GM18868 (cell line): Measurements from ENCODE around the gene PAQR5.
"Not testable (repeated sequence)": the region's sequence is repeated elsewhere in the genome, so short reads cannot be mapped to it uniquely, and the experiment has no call there.

ENCODE experiments used
- ATAC-seq: cut with Tn5 transposase; IDR thresholded peaks from one replicate; pipeline ENCODE4 v1.9.1; 2021; ENCODE audit warnings: mild to moderate bottlenecking, moderate library complexity; ENCODE audit not compliant: unreplicated experiment

Gene PAQR5

DNA sequence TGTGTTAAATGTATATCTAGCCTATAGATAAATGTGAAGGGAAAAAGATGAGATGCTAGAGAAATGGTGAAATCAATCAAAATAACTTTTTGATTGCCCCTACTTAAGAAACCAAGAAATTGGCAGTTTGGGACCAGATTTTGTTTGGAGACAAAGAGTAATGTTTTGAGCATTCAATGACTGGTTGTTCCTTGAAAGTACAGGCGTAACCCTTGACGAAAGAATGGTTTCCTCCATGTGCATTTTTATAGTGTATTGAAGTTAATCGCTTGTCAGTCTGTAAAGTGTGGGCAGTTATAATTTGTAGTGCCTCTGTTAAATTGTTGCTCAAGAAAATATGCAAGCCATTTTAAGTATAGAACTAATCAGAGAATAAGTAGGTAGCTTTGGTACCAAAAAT, 116.7 kb downstream of the PAQR5 start:
- no peak for ATAC-seq

DNA sequence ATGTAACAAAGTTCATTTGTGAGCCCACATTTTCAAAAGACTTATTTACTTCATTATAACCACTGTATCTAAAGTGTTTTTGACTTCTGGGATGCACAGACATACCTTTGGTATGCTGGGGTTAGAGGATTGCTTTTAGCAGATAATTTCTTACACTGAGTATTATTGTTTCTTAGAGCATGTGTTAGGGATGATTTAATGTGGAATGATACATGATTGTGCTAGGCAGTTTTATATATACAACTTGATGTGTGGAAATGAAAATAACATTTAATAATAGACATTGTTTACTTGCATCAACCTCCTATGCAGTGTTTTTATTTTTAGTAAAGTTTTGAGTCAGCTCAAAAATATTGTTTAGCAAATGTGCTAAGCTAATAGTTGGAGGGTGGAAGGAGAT, 118.9 kb downstream of the PAQR5 start:
- no peak for ATAC-seq

DNA sequence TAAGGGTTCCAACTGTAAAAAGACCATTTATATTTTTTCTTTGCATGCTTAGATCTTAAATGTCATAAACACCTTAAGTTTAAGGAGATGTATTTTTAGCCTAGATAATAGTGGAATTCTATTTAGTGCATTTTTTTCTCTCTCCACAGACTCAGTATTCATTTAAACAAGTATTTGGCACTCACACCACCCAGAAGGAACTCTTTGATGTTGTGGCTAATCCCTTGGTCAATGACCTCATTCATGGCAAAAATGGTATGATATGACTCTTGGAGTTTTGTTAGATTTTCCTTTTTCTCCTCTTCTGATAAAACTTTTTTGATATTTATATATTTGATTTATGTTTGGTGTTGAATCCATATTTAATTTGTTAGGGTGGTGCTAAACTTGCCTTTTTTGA, 122.8 kb downstream of the PAQR5 start:
- ATAC-seq: no peak

DNA sequence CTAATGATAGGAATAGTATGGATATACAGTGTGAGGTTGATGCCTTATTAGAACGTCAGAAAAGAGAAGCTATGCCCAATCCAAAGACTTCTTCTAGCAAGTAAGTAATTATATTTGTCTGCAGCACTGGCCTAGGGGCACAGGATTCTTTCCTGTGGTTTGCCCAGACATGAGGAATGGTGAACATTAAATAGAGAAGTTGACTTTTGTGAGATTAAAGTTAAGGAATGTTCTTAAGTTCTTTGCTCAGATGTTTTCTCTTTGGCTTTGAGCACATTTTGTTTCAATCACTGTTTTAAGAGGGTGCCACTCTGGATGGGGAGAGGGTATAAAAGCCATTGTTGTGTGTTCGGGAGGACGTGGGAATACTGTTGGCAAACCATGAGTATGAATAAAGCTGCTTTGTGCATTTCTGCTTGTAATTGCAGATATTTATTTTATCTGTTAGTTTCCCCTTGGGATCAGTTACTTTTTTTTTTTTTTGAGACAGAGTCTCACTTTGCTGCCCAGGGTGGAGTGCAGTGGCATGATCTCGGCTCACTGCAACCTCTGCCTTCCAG, 123.7 kb downstream of the PAQR5 start:
- no peak for ATAC-seq

DNA sequence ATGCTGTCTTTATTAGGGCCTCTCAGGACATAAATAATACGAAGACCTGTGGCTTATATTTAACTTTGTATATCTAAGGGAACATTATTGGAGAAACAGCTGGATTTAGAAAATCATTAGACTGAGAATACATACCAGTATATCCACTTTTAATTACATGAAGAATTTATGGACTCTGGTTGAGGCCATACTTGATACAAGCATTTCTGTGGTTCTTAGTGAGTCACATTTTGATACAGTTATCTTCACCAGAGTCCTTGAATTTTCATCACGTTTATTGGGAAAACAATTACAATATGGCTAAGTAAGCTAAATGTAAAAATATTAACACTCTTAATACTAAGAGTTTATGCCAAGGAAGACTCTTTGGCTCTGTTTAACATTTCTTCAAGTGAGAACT, 125.3 kb downstream of the PAQR5 start:
- ATAC-seq: no peak

DNA sequence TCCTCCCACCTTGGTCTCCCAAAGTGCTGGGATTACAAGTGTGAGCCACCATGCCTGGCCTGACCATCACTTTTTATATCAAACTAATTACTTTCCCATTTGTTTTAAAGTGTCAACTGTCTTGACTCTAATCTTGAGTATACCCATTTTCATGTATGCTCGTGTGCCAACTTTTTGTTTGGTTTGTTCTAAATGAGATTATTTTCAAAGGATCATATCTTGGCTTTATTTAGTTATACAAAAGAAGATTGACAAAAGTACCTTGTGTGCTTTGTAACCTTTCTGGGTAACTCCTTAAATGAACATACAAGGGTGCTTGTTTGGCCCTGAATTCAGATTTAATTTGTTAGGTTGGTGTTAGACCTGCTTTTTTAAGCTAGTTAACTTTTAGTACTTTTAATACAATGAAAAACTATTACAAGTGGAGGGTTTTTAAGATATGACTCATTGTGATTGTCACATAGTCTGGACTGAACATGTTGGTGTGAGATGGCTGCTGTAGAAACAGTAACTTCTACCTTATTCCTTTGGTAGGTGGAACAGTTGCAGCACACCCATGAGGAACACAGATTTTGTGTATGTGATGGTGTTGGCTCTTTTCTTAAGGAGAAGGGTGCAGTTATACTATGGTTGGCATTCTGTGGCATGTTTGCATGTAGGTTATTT, 126.2 kb downstream of the PAQR5 start:
- ATAC-seq: no peak

DNA sequence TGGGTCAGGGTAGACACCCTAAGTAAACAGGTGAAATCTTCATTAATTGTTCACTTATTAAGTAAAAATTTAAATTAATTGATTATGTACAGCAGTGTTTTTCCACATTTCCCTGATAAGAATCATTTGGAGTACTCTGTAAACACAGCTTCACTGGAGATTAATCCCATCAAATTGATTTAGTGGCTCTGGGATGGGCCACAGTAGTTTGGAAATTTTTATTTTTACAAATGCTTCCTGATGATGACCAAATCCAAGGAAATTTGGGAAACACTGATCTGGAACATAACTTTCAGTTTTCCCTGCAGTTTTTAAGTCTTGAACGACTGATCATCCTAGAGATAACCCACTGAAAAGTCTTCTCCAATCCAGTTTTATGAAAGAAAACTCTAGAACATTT, 135.1 kb downstream of the PAQR5 start:
- no peak for ATAC-seq

DNA sequence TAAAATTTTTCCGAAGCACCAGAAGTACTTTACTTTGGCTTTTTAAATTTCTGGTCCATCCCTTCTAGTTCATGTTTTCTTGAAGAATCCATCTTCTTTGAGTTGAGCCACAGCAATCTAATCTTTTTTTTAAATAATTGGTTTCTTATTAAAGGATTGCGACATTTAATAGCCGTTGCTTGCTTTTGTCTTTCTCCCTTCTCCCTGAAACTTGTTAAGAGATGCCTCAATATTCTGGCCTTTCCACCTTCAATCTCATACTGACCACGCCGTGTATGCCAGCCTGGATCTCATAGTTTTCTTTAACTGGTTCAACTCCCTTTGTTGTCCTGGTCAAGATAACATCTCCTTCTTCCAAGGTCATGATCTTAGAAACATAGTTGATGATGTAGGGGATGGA, 135.5 kb downstream of the PAQR5 start:
- no peak for ATAC-seq

DNA sequence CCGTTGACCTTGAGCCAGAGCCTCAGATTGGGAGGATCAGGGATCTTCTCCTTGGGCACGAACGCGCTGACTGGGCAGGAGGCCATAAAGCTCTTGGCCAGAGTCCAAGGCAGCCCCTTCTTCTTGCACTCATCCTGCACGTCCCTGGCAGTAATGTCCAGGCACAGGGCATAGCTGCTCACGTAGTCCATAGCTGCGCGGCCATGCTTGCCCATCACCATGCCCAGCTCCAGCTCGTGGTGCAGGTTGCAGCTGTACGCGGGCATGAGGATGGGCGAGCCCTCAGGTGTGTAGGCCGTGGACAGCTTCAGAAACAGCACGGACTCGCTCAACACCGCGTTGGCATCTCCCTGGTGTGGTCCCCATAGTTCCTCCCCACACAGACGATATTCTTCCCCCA, 136.0 kb downstream of the PAQR5 start:
- ATAC-seq: no peak

DNA sequence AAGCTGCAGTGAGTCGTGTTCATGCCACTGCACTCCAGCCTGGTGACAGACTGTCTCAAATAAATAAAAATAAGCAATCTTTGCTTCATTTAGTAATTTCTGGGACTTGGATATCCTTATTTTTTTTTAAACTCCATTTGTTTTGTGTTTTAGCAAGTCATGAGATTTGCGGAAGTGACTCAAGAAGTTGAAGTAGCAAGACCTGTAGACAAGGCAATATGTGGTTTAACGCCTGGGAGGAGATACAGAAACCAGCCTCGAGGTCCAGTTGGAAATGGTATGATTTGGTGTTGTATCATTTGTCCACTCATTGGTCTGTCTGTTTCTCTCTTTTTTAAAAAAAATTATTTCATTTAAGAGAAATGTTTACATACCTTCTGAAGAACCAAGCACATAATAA, 137.3 kb downstream of the PAQR5 start:
- ATAC-seq: no peak

DNA sequence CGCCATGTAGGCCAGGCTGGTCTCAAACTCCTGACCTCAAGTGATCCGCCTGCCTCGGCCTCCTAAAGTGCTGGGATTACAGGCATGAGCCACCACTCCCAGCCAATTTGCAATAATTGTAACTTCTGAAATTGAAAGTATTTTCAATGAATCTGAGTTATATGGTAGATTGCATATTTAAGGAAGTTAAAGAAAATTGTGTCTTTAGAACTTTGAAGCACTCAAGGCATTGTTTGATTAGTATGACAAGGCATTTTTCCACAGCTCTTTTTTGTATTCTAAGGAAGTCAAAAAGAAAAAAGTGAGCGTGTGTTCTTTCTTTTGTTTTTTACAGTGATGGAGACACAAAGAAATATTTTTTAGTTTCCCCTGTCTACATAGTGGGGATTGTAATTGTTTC, 138.2 kb downstream of the PAQR5 start:
- ATAC-seq: no peak

DNA sequence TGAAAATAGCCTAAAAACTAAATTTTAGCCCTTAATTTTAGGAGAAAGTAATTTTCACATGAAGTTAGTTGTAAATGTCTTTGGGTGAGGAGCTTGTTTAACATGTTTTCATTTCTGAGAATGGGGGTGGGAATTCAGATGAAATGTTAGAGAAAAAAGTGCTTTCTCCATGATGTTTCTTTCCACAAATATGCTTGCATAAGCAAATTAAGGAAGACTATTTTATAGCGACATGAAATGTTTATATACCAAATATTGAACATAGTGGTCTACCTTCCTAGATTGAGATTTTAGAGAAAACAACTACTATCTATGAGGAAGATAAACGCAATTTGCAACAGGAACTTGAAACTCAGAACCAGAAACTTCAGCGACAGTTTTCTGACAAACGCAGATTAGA, 140.9 kb downstream of the PAQR5 start:
- ATAC-seq: no peak

DNA sequence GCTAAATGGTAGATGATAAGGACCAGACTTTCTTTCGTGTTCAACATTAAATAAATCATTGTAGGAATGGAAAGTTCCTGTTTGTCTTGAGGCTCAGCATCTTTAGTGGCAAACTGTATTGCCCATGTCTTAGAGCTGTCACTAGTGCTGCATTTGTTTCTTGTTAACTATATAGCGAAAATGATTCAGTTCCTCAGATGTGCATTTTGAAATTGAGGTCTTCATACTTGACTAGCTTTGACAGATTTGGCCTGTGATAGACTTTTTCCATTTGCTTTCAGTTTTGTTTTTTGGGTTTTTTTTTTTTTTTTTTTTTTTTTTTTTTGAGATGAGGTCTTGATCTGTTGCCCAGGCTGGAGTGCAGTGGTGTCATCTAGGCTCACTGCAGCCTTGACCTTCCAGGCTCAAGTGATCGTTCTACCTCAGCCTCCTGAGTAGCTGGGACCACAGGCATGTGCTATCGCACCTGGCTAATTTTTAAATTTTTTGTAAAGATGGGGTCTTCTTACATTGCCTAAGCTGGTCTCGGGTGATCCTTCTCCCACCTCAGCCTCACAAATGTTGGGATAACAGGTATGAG, 144.4 kb downstream of the PAQR5 start:
- ATAC-seq: peak; percentile 52

DNA sequence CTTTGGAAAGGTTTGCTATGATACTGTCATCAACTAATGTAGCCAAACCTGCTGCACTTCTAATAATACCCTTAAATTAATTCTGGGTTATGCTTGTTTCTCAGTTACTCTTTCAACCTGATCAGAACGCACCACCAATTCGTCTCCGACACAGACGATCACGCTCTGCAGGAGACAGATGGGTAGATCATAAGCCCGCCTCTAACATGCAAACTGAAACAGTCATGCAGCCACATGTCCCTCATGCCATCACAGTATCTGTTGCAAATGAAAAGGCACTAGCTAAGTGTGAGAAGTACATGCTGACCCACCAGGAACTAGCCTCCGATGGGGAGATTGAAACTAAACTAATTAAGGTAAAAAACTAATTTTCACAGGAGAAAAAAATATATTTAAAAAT, 146.0 kb downstream of the PAQR5 start:
- no peak for ATAC-seq

DNA sequence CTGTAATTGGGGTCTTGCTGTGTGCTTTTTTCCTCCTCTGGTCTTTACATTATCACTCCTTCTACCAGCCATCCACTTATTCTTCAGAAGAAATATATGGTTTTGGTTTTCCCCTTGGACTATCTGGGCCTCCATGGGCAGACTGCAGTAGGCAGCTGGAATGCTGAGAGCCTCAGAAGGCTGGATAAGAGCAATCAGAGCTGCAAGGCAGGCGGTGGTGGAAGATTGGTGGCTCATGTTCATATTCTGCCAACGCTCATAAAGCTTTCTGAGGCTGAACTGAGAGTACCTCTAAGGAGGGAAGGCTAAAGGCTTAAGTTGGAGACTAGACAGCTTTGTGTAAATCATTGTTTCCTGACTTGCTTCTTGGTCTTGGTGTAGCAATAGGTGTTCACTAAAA, 148.2 kb downstream of the PAQR5 start:
- no peak for ATAC-seq

DNA sequence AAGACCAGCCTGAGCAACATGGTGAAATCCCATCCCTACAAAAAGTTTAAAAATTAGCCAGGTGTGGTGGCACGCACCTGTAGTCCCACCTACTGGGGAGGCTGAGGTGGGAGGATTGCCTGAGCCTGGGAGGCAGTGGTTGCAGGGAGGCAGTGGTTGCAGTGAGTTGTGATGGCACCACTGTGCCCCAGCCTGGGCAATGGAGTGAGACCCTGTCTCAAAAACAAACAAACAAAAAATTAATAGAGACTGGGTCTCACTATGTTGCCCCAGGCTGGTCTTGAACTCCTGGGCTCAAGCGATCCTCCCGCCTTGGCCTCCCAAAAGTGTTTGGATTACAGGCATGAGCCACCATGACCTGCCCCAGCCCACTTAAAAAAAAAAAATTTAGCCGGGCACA, 151.5 kb downstream of the PAQR5 start:
- ATAC-seq: not testable (repeated sequence)

DNA sequence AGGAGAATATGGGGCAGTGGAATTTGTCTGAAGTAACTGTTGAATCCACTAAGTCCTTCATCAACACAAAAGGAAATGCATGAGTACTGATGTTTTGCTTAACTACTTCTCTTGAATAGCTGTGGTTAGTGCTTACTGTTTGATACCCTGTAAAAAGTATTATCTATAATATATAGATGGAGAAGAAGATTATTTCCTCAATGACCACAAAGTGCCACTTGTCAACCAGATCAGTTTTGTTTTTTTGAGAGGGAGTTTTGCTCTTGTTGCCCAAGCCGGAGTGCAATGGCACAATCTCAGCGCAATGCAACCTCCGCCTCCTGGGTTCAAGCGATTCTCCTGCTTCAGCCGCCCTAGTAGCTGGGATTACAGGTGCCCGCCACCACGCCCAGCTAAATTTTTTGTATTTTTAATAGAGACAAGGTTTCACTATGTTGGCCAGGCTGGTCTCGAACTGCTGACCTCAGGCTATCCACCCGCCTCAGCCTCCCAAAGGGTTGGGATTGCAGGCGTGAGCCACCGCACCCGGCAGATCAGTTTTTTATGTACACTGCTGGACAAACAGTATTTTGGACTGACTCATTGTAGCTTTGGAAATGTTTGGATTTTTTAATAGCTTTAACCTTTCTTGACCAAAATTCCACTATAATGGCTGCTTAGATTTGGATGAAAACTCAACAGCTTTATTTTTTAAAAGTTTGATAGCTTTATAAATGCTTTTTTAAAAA, 152.4 kb downstream of the PAQR5 start:
- ATAC-seq: no peak

DNA sequence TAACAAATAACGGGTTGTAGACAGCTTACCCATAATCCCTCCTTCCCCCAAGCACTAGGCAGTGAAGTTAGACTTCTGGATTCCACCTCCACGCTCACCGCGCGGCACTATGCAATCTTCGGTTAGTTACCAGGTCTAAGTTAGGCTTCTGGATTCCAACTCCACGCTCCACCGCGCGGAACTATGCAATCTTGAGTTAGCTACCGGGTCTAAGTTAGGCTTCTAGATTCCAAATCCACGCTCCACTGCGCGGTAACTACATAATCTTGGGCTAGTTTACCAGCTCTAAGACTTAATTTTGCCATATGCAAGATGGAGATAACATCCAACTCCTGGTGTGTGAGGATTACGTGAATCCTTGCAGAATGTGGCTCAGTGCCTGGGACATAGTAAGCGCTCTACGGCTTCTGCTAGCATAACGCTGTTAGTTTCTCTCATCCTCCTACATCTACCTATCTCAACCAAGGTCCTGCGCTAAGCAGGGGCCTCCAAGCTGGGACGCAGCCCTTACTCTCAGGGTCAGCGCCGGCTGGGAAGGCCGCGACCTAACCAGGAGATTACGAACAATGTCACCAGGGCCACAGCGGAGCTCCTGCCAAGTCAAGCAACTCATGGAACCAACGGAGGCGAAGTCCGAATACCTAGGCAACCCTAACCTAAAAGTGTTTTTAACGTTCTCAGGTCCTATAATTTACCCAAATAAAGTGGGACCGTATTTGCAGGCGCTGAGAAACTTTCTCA, 153.4 kb downstream of the PAQR5 start:
- peak; percentile 39 for ATAC-seq

DNA sequence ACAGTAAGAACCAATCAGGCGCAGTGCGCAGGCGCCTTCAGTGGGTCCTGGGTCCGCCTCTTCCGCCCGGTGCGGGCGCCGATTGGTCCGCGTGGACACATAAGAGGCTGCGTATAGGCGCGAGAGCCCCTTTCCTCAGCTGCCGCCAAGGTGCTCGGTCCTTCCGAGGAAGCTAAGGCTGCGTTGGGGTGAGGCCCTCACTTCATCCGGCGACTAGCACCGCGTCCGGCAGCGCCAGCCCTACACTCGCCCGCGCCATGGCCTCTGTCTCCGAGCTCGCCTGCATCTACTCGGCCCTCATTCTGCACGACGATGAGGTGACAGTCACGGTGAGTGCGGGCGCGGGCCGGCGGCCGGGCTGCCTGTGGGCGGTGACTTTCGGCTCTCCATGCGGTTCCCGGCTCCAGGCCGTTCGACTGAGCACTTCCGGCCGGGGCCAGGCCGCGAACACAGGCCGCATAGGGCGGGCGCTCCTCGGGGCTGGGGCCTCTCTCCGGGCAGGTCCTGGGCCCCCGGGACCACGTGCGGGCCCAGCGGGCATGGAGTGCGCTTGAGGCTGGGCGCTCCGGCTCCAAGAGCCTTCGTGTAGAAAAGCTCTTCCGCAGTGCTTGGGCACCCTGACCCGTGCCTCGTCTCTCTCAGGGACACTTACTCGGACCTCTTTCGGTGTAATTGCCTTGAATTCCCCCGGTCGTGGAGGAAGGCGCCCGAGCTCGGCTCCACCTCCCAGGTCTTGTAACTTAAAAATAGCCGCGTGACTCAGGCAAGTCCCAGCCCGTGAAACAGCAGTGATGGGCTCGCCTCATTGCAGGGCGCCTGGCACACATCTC, 154.2 kb downstream of the PAQR5 start, which contains the start of gene RPLP1:
RPLP1 (plus strand) TSS at position 127 of the 830 bp plus-strand sequence; CDS start at position 258, 131 bp downstream.
- ATAC-seq: peak; percentile 77

DNA sequence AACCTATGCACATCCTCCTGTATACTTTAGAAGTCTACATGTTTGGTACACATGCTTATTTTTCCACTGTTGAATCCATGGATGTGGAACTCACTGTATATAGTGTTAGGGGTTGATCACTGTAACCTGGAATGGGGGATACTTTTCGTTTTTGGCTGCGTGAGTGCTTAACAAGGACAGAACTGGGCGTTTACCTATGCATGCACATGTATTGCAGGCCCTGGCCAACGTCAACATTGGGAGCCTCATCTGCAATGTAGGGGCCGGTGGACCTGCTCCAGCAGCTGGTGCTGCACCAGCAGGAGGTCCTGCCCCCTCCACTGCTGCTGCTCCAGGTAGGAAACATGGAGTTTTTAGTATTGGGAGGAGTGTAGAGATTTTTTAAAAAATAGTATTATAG, 156.2 kb downstream of the PAQR5 start:
- ATAC-seq: no peak
